Breast epithelium (tissue), 3 donors: Measurements from ENCODE around the gene PIH1D2.

Experiments used
- POLR2A ChIP-seq: fragments of 450-650 bp; IDR thresholded peaks from one replicate; pipeline ENCODE4 v1.6.1; 2016; ENCODE audit warnings: antibody characterized with exemption, mild to moderate bottlenecking, moderate library complexity
- POLR2AphosphoS5 ChIP-seq, 3 donors: sonication (generic); formaldehyde crosslinking; IDR thresholded peaks; one replicate each; pipeline ENCODE4 v1.6.1; 2017; ENCODE audit warnings: antibody characterized with exemption in 3 of 3
- TF ChIP-seq, protein P1 (sequence below), 3 donors: fragments of 450-650 bp; IDR thresholded peaks; one replicate each; pipeline ENCODE4 v1.5.1; 2016 to 2017; ENCODE audit warnings: antibody characterized with exemption in 3 of 3, mild to moderate bottlenecking in 3 of 3, moderate library complexity in 3 of 3

DNA sequence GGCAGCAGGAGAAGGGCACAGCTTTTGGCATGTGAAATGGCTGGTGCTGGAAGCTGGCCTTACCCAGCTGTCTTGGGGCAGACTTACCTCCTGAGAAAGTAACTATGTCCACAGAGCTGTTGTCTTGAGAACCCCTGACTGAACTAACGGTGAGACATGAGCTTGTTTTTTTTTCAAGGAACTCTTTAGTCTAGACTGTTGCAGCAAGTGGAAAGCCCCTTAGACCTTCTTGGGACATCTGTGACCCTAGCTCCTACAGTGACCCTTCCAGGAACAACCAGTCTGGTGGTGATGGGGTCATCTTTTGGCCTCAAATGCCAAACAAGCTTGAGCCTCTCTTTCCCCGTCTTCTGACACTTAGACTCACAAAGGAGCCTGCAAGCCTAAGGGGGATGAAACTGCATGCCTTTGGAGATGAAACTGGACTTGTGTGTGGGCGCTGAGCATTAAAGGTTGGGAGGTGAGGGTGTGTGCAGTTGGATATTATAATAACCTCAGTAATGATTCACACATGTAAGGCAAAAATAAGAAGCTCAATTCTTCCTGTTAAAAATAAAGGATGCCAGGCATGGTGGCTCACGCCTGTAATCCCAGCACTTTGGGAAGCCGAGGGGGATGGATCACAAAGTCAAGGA, 48.3 kb upstream of the PIH1D2 start:
- TF ChIP-seq, protein P1, sequence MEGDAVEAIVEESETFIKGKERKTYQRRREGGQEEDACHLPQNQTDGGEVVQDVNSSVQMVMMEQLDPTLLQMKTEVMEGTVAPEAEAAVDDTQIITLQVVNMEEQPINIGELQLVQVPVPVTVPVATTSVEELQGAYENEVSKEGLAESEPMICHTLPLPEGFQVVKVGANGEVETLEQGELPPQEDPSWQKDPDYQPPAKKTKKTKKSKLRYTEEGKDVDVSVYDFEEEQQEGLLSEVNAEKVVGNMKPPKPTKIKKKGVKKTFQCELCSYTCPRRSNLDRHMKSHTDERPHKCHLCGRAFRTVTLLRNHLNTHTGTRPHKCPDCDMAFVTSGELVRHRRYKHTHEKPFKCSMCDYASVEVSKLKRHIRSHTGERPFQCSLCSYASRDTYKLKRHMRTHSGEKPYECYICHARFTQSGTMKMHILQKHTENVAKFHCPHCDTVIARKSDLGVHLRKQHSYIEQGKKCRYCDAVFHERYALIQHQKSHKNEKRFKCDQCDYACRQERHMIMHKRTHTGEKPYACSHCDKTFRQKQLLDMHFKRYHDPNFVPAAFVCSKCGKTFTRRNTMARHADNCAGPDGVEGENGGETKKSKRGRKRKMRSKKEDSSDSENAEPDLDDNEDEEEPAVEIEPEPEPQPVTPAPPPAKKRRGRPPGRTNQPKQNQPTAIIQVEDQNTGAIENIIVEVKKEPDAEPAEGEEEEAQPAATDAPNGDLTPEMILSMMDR (IDR thresholded peaks at IDR 0.05), result no peak
- TF ChIP-seq POLR2A (no peak), POLR2AphosphoS5 (IDR thresholded peaks at IDR 0.05) (no peak)
